DMS 273 (cell line): ENCODE measurements around the gene E2F6.

Experiments used
- DNase-seq: peaks from one replicate; lab custom pipeline; 2025; ENCODE audit not compliant: unreplicated experiment; lab: John Stamatoyannopoulos, UW

E2F6 gene

GRCh38 chr2:11458753-11459152 is 7.2 kb downstream of the E2F6 start:
- DNase-seq: no peak

- DNase-seq: no peak
Measured at GRCh38 chr2:11457935-11458334, 8.0 kb downstream of the E2F6 start.

GRCh38 chr2:11456251-11456650 is 9.7 kb downstream of the E2F6 start:
- DNase-seq: no peak

GRCh38 chr2:11454824-11455223 is 11.1 kb downstream of the E2F6 start:
- DNase-seq: no peak

- DNase-seq: no peak
Measured at GRCh38 chr2:11450791-11451190, 15.2 kb downstream of the E2F6 start.

GRCh38 chr2:11446733-11447248 is 19.2 kb downstream of the E2F6 start:
- DNase-seq: peak; percentile 69

- DNase-seq: no peak
Measured at GRCh38 chr2:11444737-11445136, 21.2 kb downstream of the E2F6 start.

GRCh38 chr2:11438555-11439080 is 27.3 kb downstream of the E2F6 start:
- no peak for DNase-seq

- DNase-seq: peak; percentile 69
Measured at GRCh38 chr2:11437602-11438001, 28.4 kb downstream of the E2F6 start.

- DNase-seq: no peak
Measured at GRCh38 chr2:11435036-11435435, 30.9 kb downstream of the E2F6 start.

GRCh38 chr2:11434443-11434842 is 31.5 kb downstream of the E2F6 start:
- no peak for DNase-seq

GRCh38 chr2:11433822-11434221 is 32.1 kb downstream of the E2F6 start:
- DNase-seq: no peak

- DNase-seq: no peak
Measured at GRCh38 chr2:11430729-11431128, 35.2 kb downstream of the E2F6 start.

- DNase-seq: no peak
Measured at GRCh38 chr2:11427224-11427623, 38.7 kb downstream of the E2F6 start.

GRCh38 chr2:11422901-11423435 is 43.0 kb downstream of the E2F6 start:
- DNase-seq: no peak

GRCh38 chr2:11422491-11422865 is 43.5 kb downstream of the E2F6 start:
- DNase-seq: no peak

GRCh38 chr2:11421863-11422490 is 44.0 kb downstream of the E2F6 start:
- DNase-seq: no peak

- DNase-seq: no peak
Measured at GRCh38 chr2:11420671-11421070, 45.3 kb downstream of the E2F6 start.

GRCh38 chr2:11420190-11420589 is 45.8 kb downstream of the E2F6 start:
- DNase-seq: no peak

- DNase-seq: no peak
Measured at GRCh38 chr2:11419781-11420180, 46.2 kb downstream of the E2F6 start.

- DNase-seq: peak; percentile 54
Measured at GRCh38 chr2:11417946-11418585, 47.9 kb downstream of the E2F6 start.

- DNase-seq: no peak
Measured at GRCh38 chr2:11416931-11417330, 49.0 kb downstream of the E2F6 start.
